Hippocampal formation (tissue), 2 donors: Measurements from ENCODE around the gene HMOX2.

Experiments used
- DNase-seq, 2 donors: peaks; one replicate each; lab custom pipeline; 2025; lab: John Stamatoyannopoulos, UW

Gene HMOX2

GRCh38 chr16:4556580-4556979 is 80.4 kb downstream of the HMOX2 start:
- DNase-seq = no peak

- DNase-seq = no peak
These were observed 81.8 kb downstream of the HMOX2 start for GRCh38 chr16:4557973-4558372.
